HCT116 (cell line): Measurements from ENCODE around the gene EIF4G3. TPM values are rescaled to one million over a fixed set of nuclear protein-coding genes. Genes with fewer than 3 reads are reported as not detected.

Experiments used
- ATAC-seq: fragments of 200-7000 bp; cut with Tn5 transposase; 2 replicates; pipeline ENCODE4 v1.9.1; 2020; ENCODE audit warnings: mild to moderate bottlenecking, moderate library complexity
- BruUV-seq: library from RNA; stranded (reverse); fragments of 400-500 nt; replicated peaks from 2 replicates; lab custom pipeline; 2021; lab: Mats Ljungman, UMichigan
- CTCF ChIA-PET: fragments of 300-600 bp; sonication (Branson Sonifier 250); formaldehyde crosslinking; loops from one replicate; lab custom pipeline; 2021; ENCODE audit warnings: antibody characterized with exemption; lab: Charles Lee
- POLR2A ChIA-PET: fragments of 300-600, 350-600 bp; sonication (Branson Sonifier 250); formaldehyde crosslinking; loops from one replicate; lab custom pipeline; 2021; ENCODE audit warnings: antibody characterized with exemption; lab: Charles Lee
- RAD21 ChIA-PET, 2 experiments: fragments of 300-600 bp; sonication (Branson Sonifier 250); formaldehyde crosslinking; loops; one replicate each; lab custom pipeline; 2023; ENCODE audit warnings: low total read pairs in 2 of 2; ENCODE audit not compliant: uncharacterized antibody in 2 of 2, unreplicated experiment in 2 of 2, low non-redundant PET in 1 of 2; lab: Charles Lee
- DNase-seq: peaks from one replicate; pipeline ENCODE4 v3.0.0-alpha.2; 2010; ENCODE audit warnings: low read depth, low spot score
- H2AFZ ChIP-seq: fragments of 200-600 bp; shearing (Covaris generic), sonication (generic); 2 replicates; pipeline ENCODE4 v1.6.1; 2017; ENCODE audit warnings: low read depth, mixed run types, mixed read lengths, antibody characterized with exemption, low read length; ENCODE audit not compliant: poor library complexity, severe bottlenecking
- H3K27ac ChIP-seq: 2 replicates; pipeline ENCODE4 v1.5.1; 2012; ENCODE audit warnings: low read depth, low read length
- H3K27me3 ChIP-seq: fragments of 200-600 bp; sonication (generic); 2 replicates; pipeline ENCODE4 v1.6.1; 2016; ENCODE audit warnings: mixed run types, low read length, mixed read lengths; ENCODE audit not compliant: insufficient read depth
- H3K36me3 ChIP-seq, 2 experiments: fragments of 200-500 bp in 1 of 2; fragments of 200-600 bp in 1 of 2; sonication (Bioruptor generic) in 1 of 2; sonication (generic) in 1 of 2; 2 replicates each; pipeline versions ENCODE4 v1.5.1 to v1.6.1; 2014 to 2016; ENCODE audit warnings: low read length in 2 of 2, inconsistent platforms in 1 of 2, mixed read lengths in 1 of 2, mixed run types in 1 of 2; ENCODE audit not compliant: insufficient read depth in 2 of 2, control insufficient read depth in 1 of 2
- H3K4me1 ChIP-seq, 2 experiments: fragments of 200-600 bp in 1 of 2; sonication (generic) in 1 of 2; 2 replicates each; pipeline versions ENCODE4 v1.5.1 to v1.6.1; 2012 to 2017; ENCODE audit warnings: low read length in 2 of 2, inconsistent platforms in 1 of 2, mild to moderate bottlenecking in 1 of 2, mixed read lengths in 1 of 2, mixed run types in 1 of 2, moderate library complexity in 1 of 2; ENCODE audit not compliant: insufficient read depth in 2 of 2, control insufficient read depth in 1 of 2
- H3K4me2 ChIP-seq: fragments of 200-600 bp; sonication (generic); 2 replicates; pipeline ENCODE4 v1.6.1; 2017; ENCODE audit warnings: mixed run types, low read length, mixed read lengths
- H3K4me3 ChIP-seq, 2 experiments: fragments of 200-600 bp in 1 of 2; sonication (generic) in 1 of 2; replicated peaks in 1 of 2; 2 replicates each; pipeline ENCODE4 v1.5.1; 2011 to 2016; ENCODE audit warnings: low read length in 2 of 2, control low read depth in 1 of 2, low read depth in 1 of 2, mild to moderate bottlenecking in 1 of 2, mixed read lengths in 1 of 2, mixed run types in 1 of 2
- H3K79me2 ChIP-seq: fragments of 200-600 bp; sonication (generic); 2 replicates; pipeline ENCODE4 v1.6.1; 2017; ENCODE audit warnings: mild to moderate bottlenecking, mixed run types, low read length, moderate library complexity, mixed read lengths; ENCODE audit not compliant: insufficient read depth
- H3K9ac ChIP-seq: fragments of 200-600 bp; sonication (generic); 2 replicates; pipeline ENCODE4 v1.6.1; 2016; ENCODE audit warnings: low read length, mixed read lengths
- H3K9me2 ChIP-seq: fragments of 200-600 bp; sonication (generic), shearing (Covaris generic); 2 replicates; pipeline ENCODE4 v1.6.1; 2017; ENCODE audit warnings: mixed run types, mild to moderate bottlenecking, moderate library complexity; ENCODE audit not compliant: insufficient read depth
- H3K9me3 ChIP-seq, 2 experiments: fragments of 200-500 bp in 1 of 2; fragments of 200-600 bp in 1 of 2; sonication (Bioruptor generic) in 1 of 2; sonication (generic) in 1 of 2; 2 replicates each; pipeline ENCODE4 v1.6.1; 2014 to 2017; ENCODE audit warnings: low read length in 2 of 2, mixed read lengths in 2 of 2, inconsistent platforms in 1 of 2, low read depth in 1 of 2, mild to moderate bottlenecking in 1 of 2, mixed run types in 1 of 2, moderate library complexity in 1 of 2; ENCODE audit not compliant: control insufficient read depth in 1 of 2, insufficient read depth in 1 of 2
- H4K20me1 ChIP-seq: fragments of 200-600 bp; sonication (generic), shearing (Covaris generic); 2 replicates; pipeline ENCODE4 v1.6.1; 2017; ENCODE audit warnings: mixed run types, mild to moderate bottlenecking, moderate library complexity; ENCODE audit not compliant: insufficient read depth
- ATF3 ChIP-seq: IDR thresholded peaks from 2 replicates; pipeline ENCODE4 v1.6.1; 2012
- CTCF ChIP-seq, 3 experiments: fragments of 200-600 bp in 1 of 3; sonication (generic) in 1 of 3; IDR thresholded peaks in 2 of 3; conservative IDR thresholded peaks in 1 of 3; 2 replicates each; pipeline ENCODE4 v1.5.1; 2012 to 2017; ENCODE audit warnings: low read depth in 2 of 3, low read length in 2 of 3, antibody characterized with exemption in 1 of 3, borderline replicate concordance in 1 of 3, control low read depth in 1 of 3, mild to moderate bottlenecking in 1 of 3, mixed read lengths in 1 of 3, mixed run types in 1 of 3, moderate library complexity in 1 of 3; ENCODE audit not compliant: insufficient read depth in 1 of 3
- EGR1 ChIP-seq: IDR thresholded peaks from 2 replicates; pipeline ENCODE4 v1.6.1; 2012; ENCODE audit warnings: low read depth
- EZH2 ChIP-seq: fragments of 200-600 bp; sonication (generic); IDR thresholded peaks from 2 replicates; pipeline ENCODE4 v1.6.1; 2017; ENCODE audit warnings: antibody characterized with exemption, mixed run types
- JUND ChIP-seq: IDR thresholded peaks from 2 replicates; pipeline ENCODE4 v1.6.1; 2012
- POLR2A ChIP-seq: IDR thresholded peaks from 2 replicates; pipeline ENCODE4 v1.7.0; 2011; ENCODE audit warnings: borderline replicate concordance; ENCODE audit not compliant: insufficient read depth, insufficient read length; ENCODE audit errors: extremely low read depth
- YY1 ChIP-seq: IDR thresholded peaks from 2 replicates; pipeline ENCODE4 v1.6.1; 2011; ENCODE audit warnings: low read length, low read depth, moderate library complexity, mild to moderate bottlenecking; ENCODE audit not compliant: insufficient replicate concordance; ENCODE audit errors: extremely low read depth
- ZFX ChIP-seq: fragments of 450-650 bp; IDR thresholded peaks from 2 replicates; pipeline ENCODE4 v1.6.1; 2017
- intact Hi-C: fragments of 100-400 bp; cut with micrococcal nuclease; formaldehyde crosslinking; loops from 2 replicates; pipeline ENCODE4 v1.10.0; 2022
- total RNA-seq: library from RNA; stranded (reverse); gene quantifications from one replicate; pipeline ENCODE4 v1.2.1, GENCODE V29; 2021; ENCODE audit not compliant: unreplicated experiment

The EIF4G3 gene
- total RNA-seq, 1 experiment from 2014 or later: 40.1 TPM

GRCh38 chr1:21005466-21006239, 171.0 kb downstream of the EIF4G3 start:
- ATAC-seq (no peak), DNase-seq (no peak)
- H3K27me3 ChIP-seq: no peaks in the 10 kb centered on the region
- intact Hi-C loops: no loop called here
- BruUV-seq: no TSS peak
- no peak for TF ChIP-seq ATF3
- TF ChIP-seq POLR2A: no peak
- TF ChIP-seq CTCF (IDR thresholded peaks at IDR 0.05 in 2 of 3, conservative IDR thresholded peaks at IDR 0.05 in 1 of 3; ENCODE audit: borderline replicate concordance in 1 of 3, insufficient read depth in 1 of 3, low read depth in 2 of 3, low read length in 2 of 3): no peak
- no peak for TF ChIP-seq YY1
- TF ChIP-seq EGR1: no peak
- TF ChIP-seq ZFX: no peak
- no peak for TF ChIP-seq EZH2
- no peak for TF ChIP-seq JUND
- POLR2A ChIA-PET: no interaction called here
- no peak overlapping the region for H3K27ac ChIP-seq
- H3K79me2 ChIP-seq: no peaks in the 10 kb centered on the region; the same call in 1 of the 2 replicates
- RAD21 ChIA-PET: no interaction called here
- no peaks in the 10 kb centered on the region for H3K9me3 ChIP-seq
- H3K4me2 ChIP-seq: no peak overlapping the region
- no peak overlapping the region for H3K9ac ChIP-seq
- H3K9me2 ChIP-seq: no peaks in the 10 kb centered on the region
- no peak overlapping the region for H3K4me3 ChIP-seq
- H3K36me3 ChIP-seq: no peaks in the 10 kb centered on the region
- H4K20me1 ChIP-seq: 0 out of 2 replicates have a peak, but pooled peaks cover 5% of the 10 kb centered on the region
- H3K4me1 ChIP-seq: no peaks in the 10 kb centered on the region
- H2AFZ ChIP-seq: no peak overlapping the region
- CTCF ChIA-PET: no interaction called here
